Islet precursor cell (in vitro differentiated cells): ENCODE data around the gene OR10G6.
"Not testable (repeated sequence)": the region's sequence is repeated elsewhere in the genome, so short reads cannot be mapped to it uniquely, and the experiment has no call there.

Source experiments
- DNase-seq: peaks from one replicate; pipeline ENCODE4 v3.0.0-alpha.2; 2018

Gene OR10G6, protein sequence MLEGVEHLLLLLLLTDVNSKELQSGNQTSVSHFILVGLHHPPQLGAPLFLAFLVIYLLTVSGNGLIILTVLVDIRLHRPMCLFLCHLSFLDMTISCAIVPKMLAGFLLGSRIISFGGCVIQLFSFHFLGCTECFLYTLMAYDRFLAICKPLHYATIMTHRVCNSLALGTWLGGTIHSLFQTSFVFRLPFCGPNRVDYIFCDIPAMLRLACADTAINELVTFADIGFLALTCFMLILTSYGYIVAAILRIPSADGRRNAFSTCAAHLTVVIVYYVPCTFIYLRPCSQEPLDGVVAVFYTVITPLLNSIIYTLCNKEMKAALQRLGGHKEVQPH

GRCh38 chr11:123995119-123995518 is at the start of gene OR10G6:
Gene OR10G6 (minus strand): TSS chr11:123995161. CDS start chr11:123995161, 0 bp downstream.
- no peak for DNase-seq

GRCh38 chr11:124043420-124043819 is 48.5 kb upstream of the OR10G6 start:
- DNase-seq: no peak

GRCh38 chr11:124041254-124041653 is 46.3 kb upstream of the OR10G6 start, which contains the start of gene OR10G7:
Gene OR10G7 (minus strand): TSS chr11:124041325. CDS start chr11:124039001, 2,324 bp downstream.
- no peak for DNase-seq

GRCh38 chr11:124039557-124039956 is 44.6 kb upstream of the OR10G6 start:
- DNase-seq: no peak

DNA sequence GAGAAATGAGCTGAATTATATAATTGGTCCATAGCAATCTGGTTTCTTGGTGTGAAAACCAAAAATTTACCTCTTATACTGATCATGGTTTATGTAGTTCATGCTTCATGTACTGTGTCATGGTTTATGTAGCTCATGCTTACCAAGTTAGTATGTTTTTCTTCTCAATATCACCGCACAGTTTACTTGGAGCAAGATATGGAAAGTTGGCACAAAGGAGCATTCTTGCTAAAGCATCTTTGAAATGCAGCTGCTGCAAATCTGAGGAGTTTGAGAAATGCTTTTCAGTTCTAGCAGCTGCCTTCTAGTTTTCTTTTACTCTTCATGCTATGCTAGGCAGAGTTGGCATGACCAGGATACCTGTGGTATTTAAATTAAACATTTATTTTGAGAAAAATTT is 41.7 kb upstream of the OR10G6 start:
- no peak for DNase-seq

DNA sequence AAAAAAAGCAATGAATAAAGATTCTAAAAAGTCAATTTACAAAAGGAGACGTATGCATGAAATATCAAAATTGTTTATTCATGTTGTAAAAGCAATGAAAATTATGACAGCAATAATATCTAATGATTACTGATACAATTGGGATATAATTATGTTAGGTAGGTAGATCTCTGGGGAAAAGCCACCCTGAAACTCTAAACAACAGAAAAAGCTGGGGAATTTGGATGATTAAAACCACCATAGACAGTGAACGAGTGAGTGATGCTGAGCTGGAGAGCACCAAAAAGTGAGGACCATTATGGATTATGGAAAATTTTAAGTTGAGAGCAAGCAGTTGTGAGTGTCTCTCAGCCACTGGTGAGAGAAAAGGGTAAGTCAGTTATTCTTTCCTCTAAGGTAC is 31.5 kb upstream of the OR10G6 start, which contains the start of gene OR10G8:
OR10G8 (plus strand) TSS at position 301 of the 400 bp plus-strand sequence. CDS start 2,825 bp downstream, outside the sequence.
- no peak for DNase-seq

DNA sequence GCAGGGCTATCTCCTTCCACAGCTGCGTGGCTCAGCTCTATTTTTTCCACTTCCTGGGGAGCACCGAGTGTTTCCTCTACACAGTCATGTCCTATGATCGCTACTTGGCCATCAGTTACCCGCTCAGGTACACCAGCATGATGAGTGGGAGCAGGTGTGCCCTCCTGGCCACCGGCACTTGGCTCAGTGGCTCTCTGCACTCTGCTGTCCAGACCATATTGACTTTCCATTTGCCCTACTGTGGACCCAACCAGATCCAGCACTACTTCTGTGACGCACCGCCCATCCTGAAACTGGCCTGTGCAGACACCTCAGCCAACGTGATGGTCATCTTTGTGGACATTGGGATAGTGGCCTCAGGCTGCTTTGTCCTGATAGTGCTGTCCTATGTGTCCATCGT is 20.9 kb upstream of the OR10G6 start:
- not testable (repeated sequence) for DNase-seq

DNA sequence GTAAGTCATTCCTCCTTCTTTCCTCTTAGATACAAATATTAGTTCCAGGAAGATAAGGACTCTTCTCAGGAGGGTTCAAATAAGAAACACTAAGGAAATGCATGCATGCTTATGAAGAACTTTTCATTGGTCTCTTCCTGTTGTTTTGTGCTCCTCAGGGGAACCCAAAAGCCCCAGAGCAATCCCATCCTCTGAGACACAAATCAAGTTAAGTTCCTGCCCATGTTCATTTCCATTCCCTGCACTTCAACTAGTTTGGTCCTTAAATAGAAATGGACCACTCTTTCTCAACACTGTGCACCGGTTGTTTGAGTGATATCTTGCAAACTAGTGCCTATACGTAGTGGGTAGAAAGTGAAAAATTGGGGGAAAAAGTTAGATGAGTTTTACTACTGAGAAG is 17.7 kb upstream of the OR10G6 start, which contains the start of gene OR10G4:
OR10G4 (plus strand) TSS at position 301 of the 400 bp plus-strand sequence. CDS start 2,578 bp downstream, outside the sequence.
- no peak for DNase-seq

GRCh38 chr11:123979311-123979710 is 15.7 kb downstream of the OR10G6 start:
- no peak for DNase-seq

DNA sequence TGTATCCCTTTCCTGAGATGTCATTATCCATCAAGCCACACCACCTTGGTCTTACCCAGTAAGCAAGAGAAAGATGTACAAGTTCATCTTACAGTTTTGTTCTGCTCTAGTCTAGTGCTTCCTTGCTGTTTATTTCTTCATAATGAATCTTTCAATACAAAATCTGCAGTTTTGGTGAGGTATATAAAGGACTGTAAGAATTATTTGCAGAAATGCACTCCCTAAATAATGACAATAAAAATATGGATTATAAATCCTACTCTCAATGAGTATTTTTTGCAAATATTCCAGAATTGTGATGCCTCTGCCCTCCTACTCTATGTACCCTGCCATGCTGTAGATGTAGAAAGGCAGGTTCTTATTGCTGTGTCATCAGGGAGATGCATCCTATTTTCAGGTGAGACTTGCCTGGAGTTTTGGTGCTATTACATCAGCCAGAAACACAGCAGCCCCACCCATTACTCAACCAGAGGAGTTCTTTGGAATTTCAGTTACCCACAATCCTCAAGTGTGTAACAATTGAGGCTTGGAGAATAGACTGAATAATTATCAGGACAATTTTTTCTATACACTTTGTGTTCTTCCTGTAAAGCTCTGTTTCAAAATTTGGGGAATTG is 17.1 kb downstream of the OR10G6 start, which contains the start of gene OR10S1:
OR10S1 (minus strand) TSS at position 51 of the 617 bp plus-strand sequence. CDS start 117 bp downstream, outside the sequence.
- DNase-seq: no peak

- DNase-seq: no peak
These were observed 18.0 kb downstream of the OR10G6 start for GRCh38 chr11:123976770-123977560.

GRCh38 chr11:123973816-123974215 is 21.1 kb downstream of the OR10G6 start:
- DNase-seq: no peak

DNA sequence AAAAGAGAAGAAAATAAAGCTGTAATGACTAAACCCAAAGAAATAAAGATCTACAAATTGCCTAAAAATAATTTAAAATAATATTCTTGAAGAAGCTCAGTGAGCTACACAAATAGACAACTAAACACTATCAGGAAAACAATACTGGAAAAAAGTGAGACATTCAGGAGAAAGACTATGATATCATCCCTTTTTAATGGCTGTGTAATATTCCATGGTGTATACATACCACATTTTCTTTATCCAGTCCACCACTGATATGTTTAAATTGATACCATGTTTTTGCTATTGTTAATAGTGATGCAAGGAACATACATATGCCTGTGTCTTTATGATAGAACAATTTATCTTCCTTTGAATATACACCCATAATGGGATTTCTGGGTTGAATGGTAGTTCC is 38.2 kb downstream of the OR10G6 start:
- no peak for DNase-seq

- DNase-seq: no peak
These were observed 49.8 kb downstream of the OR10G6 start for GRCh38 chr11:123945132-123945531.
